HCT116 (cell line): ENCODE measurements around the gene FMN1.

Experiments
- CBX3 ChIP-seq: IDR thresholded peaks from 2 replicates; pipeline ENCODE4 v1.6.1; 2012; ENCODE audit warnings: low read depth
- EZH2phosphoT487 ChIP-seq: fragments of 200-600 bp; IDR thresholded peaks from 2 replicates; pipeline ENCODE4 v1.6.1; 2018; ENCODE audit warnings: antibody characterized with exemption, borderline replicate concordance
- POLR2A ChIP-seq: IDR thresholded peaks from 2 replicates; pipeline ENCODE4 v1.7.0; 2011; ENCODE audit warnings: borderline replicate concordance; ENCODE audit not compliant: insufficient read depth, insufficient read length; ENCODE audit errors: extremely low read depth
- POLR2AphosphoS5 ChIP-seq: IDR thresholded peaks from 2 replicates; pipeline ENCODE4 v1.6.1; 2011; ENCODE audit warnings: mild to moderate bottlenecking, low read depth, low read length, moderate library complexity
- TF ChIP-seq, protein P1 (sequence below), 3 experiments: fragments of 200-600 bp in 1 of 3; sonication (generic) in 1 of 3; IDR thresholded peaks in 2 of 3; conservative IDR thresholded peaks in 1 of 3; 2 replicates each; pipeline ENCODE4 v1.5.1; 2012 to 2017; ENCODE audit warnings: low read depth in 2 of 3, low read length in 2 of 3, antibody characterized with exemption in 1 of 3, borderline replicate concordance in 1 of 3, control low read depth in 1 of 3, mild to moderate bottlenecking in 1 of 3, mixed read lengths in 1 of 3, mixed run types in 1 of 3, moderate library complexity in 1 of 3; ENCODE audit not compliant: insufficient read depth in 1 of 3

DNA sequence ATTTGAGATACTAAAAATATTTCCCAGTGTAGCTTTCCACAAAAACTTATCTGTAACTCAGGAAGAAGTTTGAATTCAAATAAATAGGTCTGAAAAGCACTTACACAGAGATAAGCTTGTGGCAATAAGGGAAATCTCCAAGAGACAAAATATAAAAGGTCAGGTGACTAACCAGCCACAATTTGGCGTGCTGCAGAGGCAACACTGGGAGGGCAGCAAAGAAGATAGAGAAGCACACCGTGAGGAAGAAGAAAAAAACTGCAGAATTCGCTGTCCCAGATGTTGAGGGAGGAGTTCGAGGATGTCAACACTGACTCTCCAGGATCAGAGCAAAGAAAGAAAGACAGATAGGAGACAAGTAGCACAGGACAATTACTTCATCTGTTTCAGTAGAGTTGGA is 204.4 kb downstream of the FMN1 start:
- no peak for TF ChIP-seq POLR2A
- TF ChIP-seq, protein P1, sequence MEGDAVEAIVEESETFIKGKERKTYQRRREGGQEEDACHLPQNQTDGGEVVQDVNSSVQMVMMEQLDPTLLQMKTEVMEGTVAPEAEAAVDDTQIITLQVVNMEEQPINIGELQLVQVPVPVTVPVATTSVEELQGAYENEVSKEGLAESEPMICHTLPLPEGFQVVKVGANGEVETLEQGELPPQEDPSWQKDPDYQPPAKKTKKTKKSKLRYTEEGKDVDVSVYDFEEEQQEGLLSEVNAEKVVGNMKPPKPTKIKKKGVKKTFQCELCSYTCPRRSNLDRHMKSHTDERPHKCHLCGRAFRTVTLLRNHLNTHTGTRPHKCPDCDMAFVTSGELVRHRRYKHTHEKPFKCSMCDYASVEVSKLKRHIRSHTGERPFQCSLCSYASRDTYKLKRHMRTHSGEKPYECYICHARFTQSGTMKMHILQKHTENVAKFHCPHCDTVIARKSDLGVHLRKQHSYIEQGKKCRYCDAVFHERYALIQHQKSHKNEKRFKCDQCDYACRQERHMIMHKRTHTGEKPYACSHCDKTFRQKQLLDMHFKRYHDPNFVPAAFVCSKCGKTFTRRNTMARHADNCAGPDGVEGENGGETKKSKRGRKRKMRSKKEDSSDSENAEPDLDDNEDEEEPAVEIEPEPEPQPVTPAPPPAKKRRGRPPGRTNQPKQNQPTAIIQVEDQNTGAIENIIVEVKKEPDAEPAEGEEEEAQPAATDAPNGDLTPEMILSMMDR (IDR thresholded peaks at IDR 0.05 in 2 of 3, conservative IDR thresholded peaks at IDR 0.05 in 1 of 3; ENCODE audit: borderline replicate concordance in 1 of 3, insufficient read depth in 1 of 3, low read depth in 2 of 3, low read length in 2 of 3), result no peak
- no peak for TF ChIP-seq EZH2phosphoT487
- TF ChIP-seq CBX3, result no peak
- TF ChIP-seq POLR2AphosphoS5, result no peak
